GM12891 (cell line): Measurements from ENCODE around the gene LOXL4.

Experiments used
- POLR2A ChIP-seq: IDR thresholded peaks from 2 replicates; pipeline ENCODE4 v1.6.1; 2011; ENCODE audit warnings: low read depth, low read length, control low read depth
- POLR2AphosphoS5 ChIP-seq: IDR thresholded peaks from 2 replicates; pipeline ENCODE4 v1.6.1; 2011; ENCODE audit warnings: low read depth, low read length, control low read depth
- POU2F2 ChIP-seq: IDR thresholded peaks from 2 replicates; pipeline ENCODE4 v1.6.1; 2011; ENCODE audit warnings: low read depth, mild to moderate bottlenecking, control low read depth, low read length, moderate library complexity
- SPI1 ChIP-seq: IDR thresholded peaks from 2 replicates; pipeline ENCODE4 v1.6.1; 2011; ENCODE audit warnings: low read depth, low read length, control low read depth
- TAF1 ChIP-seq: IDR thresholded peaks from 2 replicates; pipeline ENCODE4 v1.6.1; 2011; ENCODE audit warnings: low read depth, low read length, control low read depth

DNA sequence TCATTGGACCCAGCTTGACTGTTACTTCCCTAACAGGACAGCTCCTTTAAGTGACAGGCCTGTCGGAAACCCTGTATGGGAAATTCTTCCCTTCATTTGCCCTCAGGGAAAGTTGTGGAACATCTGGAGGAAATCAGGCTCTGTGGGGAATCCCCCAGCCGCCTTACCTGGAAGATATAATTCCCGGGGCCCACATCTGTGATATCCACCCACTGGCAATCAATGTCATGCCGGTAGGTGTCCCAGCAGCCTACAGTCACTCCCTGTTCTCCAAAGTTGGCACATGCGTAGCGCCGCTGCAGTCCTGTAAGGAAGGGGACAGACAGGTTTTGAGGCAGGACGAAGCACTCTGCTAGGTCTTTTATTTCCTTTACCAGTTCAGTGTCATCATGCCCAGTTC, 16.6 kb downstream of the LOXL4 start:
- no peak for TF ChIP-seq TAF1
- TF ChIP-seq POLR2AphosphoS5 = no peak
- no peak for TF ChIP-seq POLR2A
- TF ChIP-seq SPI1 = no peak
- no peak for TF ChIP-seq POU2F2
